ES-I3 (cell line): ENCODE results near the gene ATP2A3.

Experiments used
- H3K36me3 ChIP-seq: 2 replicates; pipeline ENCODE4 v1.6.1; 2013; ENCODE audit warnings: mild to moderate bottlenecking, low read length, control low read depth, moderate library complexity; ENCODE audit not compliant: insufficient read depth
- H3K4me1 ChIP-seq: 2 replicates; pipeline ENCODE4 v1.6.1; 2013; ENCODE audit warnings: mild to moderate bottlenecking, control low read depth, low read length; ENCODE audit not compliant: insufficient read depth
- H3K9ac ChIP-seq: 2 replicates; pipeline ENCODE4 v1.6.1; 2013; ENCODE audit warnings: low read depth, mild to moderate bottlenecking, low read length, moderate library complexity
- H3K9me3 ChIP-seq: 2 replicates; pipeline ENCODE4 v1.6.1; 2013; ENCODE audit warnings: mild to moderate bottlenecking, low read length, moderate library complexity; ENCODE audit not compliant: control insufficient read depth, insufficient read depth

ATP2A3 gene

DNA sequence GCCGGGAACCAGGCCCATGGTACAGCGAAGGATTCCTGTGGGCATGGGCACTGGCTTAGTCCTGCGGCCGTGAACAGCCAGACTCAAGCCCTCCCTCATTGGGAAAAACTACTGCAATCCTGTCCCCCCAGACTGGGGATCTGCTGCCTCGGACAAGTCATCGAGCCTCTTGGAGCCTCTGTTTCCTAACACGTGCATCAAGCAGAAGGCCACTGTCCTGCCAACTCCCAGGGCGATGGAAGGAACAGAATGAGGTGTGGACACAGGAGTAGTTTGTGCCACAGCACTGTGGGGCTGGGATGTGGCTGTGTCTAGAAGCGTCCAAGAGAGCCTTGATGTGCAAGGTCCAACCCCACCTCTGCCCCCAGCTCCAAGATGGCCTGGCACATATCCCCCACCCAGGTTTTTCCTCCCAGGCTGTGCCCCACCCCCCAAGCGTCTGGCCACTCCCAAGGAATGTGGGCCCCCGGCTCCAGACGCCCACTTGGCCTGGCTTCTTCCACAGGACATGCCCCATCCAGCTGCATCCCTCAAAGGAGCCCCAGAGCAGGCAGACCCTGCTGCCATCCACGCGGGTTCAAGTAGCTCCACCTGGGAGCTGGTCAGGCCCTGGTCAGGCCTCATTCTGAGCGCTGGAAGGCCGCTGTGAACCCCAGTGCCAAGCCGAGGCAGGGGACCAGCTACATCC is 74.8 kb downstream of the ATP2A3 start:
- Histone ChIP-seq H3K36me3 (no peaks in the 10 kb centered on the region), H3K4me1 (peaks cover 45% of the 10 kb centered on the region; the same call in 1 of the 2 replicates), H3K9ac (no peak overlapping the region), H3K9me3 (no peaks in the 10 kb centered on the region)

DNA sequence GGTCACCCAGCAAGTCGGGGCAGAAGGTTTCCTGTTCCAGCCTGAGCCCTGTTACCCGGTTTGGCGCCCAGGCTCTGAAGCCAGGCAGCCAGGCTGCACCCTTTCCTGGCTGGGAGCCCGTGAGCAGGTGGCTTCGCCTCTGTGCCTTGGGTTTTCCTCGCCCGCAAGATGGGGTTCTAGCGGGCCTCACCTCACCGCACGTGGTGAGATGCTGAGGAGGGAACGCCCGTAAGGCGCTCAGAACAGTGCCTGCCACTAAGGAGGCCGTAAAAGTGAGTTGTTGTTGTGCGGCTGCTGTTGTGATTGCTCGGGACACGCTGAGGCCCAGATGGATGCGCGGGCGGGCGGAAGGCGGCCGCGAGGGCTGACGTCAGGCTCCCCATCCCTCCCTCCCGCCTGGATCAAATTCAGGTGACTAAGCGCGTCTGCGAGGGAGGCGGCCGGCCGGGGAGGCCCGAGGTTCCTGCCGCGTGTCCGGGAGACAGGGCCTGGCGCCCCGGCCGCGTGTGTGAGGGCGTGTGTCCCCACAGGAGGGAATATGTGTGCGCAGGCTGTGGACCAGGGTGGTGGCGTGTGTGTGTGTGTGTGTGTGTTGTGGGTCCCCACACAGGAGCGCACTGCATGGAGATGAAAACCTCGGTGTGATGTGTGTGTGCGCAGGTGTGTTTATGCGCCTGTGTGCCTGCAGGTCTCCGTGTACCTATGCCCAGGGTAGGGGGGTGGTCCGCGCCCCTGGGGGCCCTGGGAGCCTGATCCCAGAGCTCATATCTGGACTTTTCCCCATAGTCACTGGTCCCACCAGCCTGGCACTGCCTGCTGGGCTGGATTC is 75.7 kb downstream of the ATP2A3 start:
- H3K4me1 ChIP-seq = peaks cover 39% of the 10 kb centered on the region; the same call in 1 of the 2 replicates
- no peak overlapping the region for H3K9ac ChIP-seq
- no peaks in the 10 kb centered on the region for H3K36me3 ChIP-seq
- no peaks in the 10 kb centered on the region for H3K9me3 ChIP-seq

GRCh38 chr17:3887804-3888203 is 76.4 kb downstream of the ATP2A3 start:
- H3K9me3 ChIP-seq = no peaks in the 10 kb centered on the region
- peaks cover 38% of the 10 kb centered on the region; the same call in 1 of the 2 replicates for H3K4me1 ChIP-seq
- no peaks in the 10 kb centered on the region for H3K36me3 ChIP-seq
- no peak overlapping the region for H3K9ac ChIP-seq

- H3K9me3 ChIP-seq = no peaks in the 10 kb centered on the region
- H3K4me1 ChIP-seq = peaks cover 38% of the 10 kb centered on the region; the same call in 1 of the 2 replicates
- H3K9ac ChIP-seq = no peak overlapping the region
- no peaks in the 10 kb centered on the region for H3K36me3 ChIP-seq
These were observed 76.8 kb downstream of the ATP2A3 start for GRCh38 chr17:3887394-3887793.

DNA sequence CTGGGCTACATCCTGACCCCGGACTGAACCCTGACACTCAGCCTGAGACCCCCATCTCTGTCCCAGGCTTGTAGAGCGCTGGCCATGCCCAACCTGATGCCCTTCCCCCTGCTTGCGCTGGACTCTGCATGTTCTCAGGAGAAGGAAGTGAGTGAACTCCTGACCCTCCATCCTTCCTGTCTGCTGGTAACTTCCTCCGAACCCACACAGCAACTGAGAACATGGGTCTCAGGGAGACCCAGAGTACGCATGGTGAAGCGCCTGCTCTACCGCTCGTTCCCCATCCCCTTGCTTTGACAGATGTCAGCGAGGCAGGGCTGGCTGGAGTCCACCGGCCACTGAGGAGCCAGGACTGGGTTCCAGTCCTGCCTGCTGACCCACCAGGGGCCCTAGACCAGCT is 77.5 kb downstream of the ATP2A3 start:
- Histone ChIP-seq H3K36me3 (peaks cover 2% of the 10 kb centered on the region; the same call in 1 of the 2 replicates), H3K9me3 (no peaks in the 10 kb centered on the region), H3K9ac (no peak overlapping the region), H3K4me1 (peaks cover 37% of the 10 kb centered on the region; the same call in 1 of the 2 replicates)

DNA sequence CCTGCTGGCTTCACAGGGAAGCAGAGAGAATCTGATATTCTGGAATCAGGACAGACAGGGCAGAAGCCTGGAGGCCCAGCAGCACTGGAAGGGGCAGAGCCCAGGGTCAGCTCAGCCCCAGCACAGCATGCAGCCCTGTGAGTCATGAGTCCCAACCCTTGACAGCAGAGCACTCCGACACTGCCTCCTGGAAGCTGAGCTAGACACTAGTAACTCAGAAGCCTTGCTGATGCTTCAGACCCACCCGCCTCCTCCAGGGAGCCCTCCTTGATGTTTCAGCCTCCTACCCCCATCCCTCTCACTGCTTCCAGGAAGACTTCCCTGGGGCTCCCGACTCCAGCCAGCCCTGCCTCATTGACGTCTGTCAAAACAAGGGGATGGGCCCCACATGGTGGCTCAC is 78.3 kb downstream of the ATP2A3 start:
- Histone ChIP-seq H3K4me1 (peaks cover 31% of the 10 kb centered on the region; the same call in 1 of the 2 replicates), H3K36me3 (peaks cover 2% of the 10 kb centered on the region; the same call in 1 of the 2 replicates), H3K9ac (no peak overlapping the region), H3K9me3 (no peaks in the 10 kb centered on the region)

- H3K36me3 ChIP-seq = peaks cover 2% of the 10 kb centered on the region; the same call in 1 of the 2 replicates
- no peak overlapping the region for H3K9ac ChIP-seq
- no peaks in the 10 kb centered on the region for H3K9me3 ChIP-seq
- H3K4me1 ChIP-seq = peaks cover 26% of the 10 kb centered on the region; the same call in 1 of the 2 replicates
These were observed 79.0 kb downstream of the ATP2A3 start for GRCh38 chr17:3885271-3885670.

DNA sequence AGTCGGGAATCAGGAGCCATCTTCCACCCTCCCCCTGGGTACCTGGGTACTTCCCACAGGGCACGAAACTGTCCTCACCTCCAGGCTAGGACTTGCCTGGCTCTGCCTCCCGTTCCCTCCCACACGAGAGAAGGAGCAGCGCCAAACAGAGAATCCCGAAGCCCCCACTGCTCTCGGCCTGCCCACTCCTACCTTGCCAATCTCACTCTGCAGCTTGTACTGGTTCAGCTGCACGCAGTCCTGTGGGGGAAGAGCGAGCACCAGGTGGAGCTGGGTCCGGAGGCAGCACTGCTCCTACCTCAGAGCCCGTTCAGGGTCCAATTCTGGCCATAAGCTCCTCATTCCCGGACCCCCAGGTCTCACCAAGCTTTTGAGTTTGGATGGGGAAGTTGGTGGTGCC is 80.0 kb downstream of the ATP2A3 start:
- Histone ChIP-seq H3K4me1 (peaks cover 20% of the 10 kb centered on the region; the same call in 1 of the 2 replicates), H3K9me3 (no peaks in the 10 kb centered on the region), H3K36me3 (peaks cover 2% of the 10 kb centered on the region; the same call in 1 of the 2 replicates), H3K9ac (no peak overlapping the region)

- Histone ChIP-seq H3K9ac (no peak overlapping the region), H3K9me3 (no peaks in the 10 kb centered on the region), H3K36me3 (peaks cover 2% of the 10 kb centered on the region; the same call in 1 of the 2 replicates), H3K4me1 (peaks cover 5% of the 10 kb centered on the region; the same call in 1 of the 2 replicates)
These were observed 82.0 kb downstream of the ATP2A3 start for GRCh38 chr17:3882276-3882675.

DNA sequence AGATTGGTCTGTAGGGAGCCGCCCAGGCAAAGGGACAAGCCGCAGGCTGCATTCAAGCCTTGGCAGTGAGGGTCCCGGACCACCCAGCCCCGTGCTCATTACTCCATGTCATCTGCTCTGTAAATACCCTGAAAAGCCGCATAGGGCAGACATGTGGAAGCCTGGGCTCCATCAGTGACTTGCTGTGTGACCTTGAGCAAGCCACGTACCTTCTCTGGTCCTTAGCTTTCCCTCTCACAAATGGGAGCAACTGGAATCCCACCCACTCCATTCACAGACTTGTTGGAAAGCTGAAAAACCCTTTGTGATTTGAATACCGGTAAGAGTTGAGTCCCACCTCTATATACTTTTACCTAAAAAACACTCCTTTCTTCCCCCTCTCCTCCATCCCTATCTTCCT is 83.3 kb downstream of the ATP2A3 start:
- Histone ChIP-seq H3K9ac (no peak overlapping the region), H3K9me3 (no peaks in the 10 kb centered on the region), H3K4me1 (no peaks in the 10 kb centered on the region; the same call in 1 of the 2 replicates), H3K36me3 (peaks cover 2% of the 10 kb centered on the region; the same call in 1 of the 2 replicates)

- Histone ChIP-seq H3K9me3 (no peaks in the 10 kb centered on the region), H3K36me3 (peaks cover 2% of the 10 kb centered on the region; the same call in 1 of the 2 replicates), H3K9ac (no peak overlapping the region), H3K4me1 (no peaks in the 10 kb centered on the region; the same call in 1 of the 2 replicates)
These were observed 84.4 kb downstream of the ATP2A3 start for GRCh38 chr17:3879591-3880417.

GRCh38 chr17:3879186-3879585 is 85.1 kb downstream of the ATP2A3 start:
- Histone ChIP-seq H3K4me1 (no peaks in the 10 kb centered on the region; the same call in 1 of the 2 replicates), H3K9ac (no peak overlapping the region), H3K36me3 (peaks cover 2% of the 10 kb centered on the region; the same call in 1 of the 2 replicates), H3K9me3 (no peaks in the 10 kb centered on the region)

GRCh38 chr17:3877220-3877619 is 87.0 kb downstream of the ATP2A3 start:
- H3K4me1 ChIP-seq = no peaks in the 10 kb centered on the region; the same call in 1 of the 2 replicates
- H3K36me3 ChIP-seq = peaks cover 1% of the 10 kb centered on the region; the same call in 1 of the 2 replicates
- H3K9me3 ChIP-seq = no peaks in the 10 kb centered on the region
- no peak overlapping the region for H3K9ac ChIP-seq

GRCh38 chr17:3875317-3875716 is 88.9 kb downstream of the ATP2A3 start:
- Histone ChIP-seq H3K4me1 (no peaks in the 10 kb centered on the region; the same call in 1 of the 2 replicates), H3K9me3 (no peaks in the 10 kb centered on the region), H3K9ac (no peak overlapping the region), H3K36me3 (no peaks in the 10 kb centered on the region)
